Stomach (tissue), 4 donors: ENCODE data around the gene NSD1.

Experiments used
- POLR2A ChIP-seq, 4 donors: fragments of 450-650 bp; IDR thresholded peaks; one replicate each; pipeline ENCODE4 v1.6.1; 2016; ENCODE audit warnings: antibody characterized with exemption in 4 of 4, control low read depth in 2 of 4, mild to moderate bottlenecking in 1 of 4, moderate library complexity in 1 of 4
- POLR2AphosphoS5 ChIP-seq, 3 donors: sonication (generic); formaldehyde crosslinking; IDR thresholded peaks; one replicate each; pipeline ENCODE4 v1.6.1; 2016; ENCODE audit warnings: antibody characterized with exemption in 3 of 3

DNA sequence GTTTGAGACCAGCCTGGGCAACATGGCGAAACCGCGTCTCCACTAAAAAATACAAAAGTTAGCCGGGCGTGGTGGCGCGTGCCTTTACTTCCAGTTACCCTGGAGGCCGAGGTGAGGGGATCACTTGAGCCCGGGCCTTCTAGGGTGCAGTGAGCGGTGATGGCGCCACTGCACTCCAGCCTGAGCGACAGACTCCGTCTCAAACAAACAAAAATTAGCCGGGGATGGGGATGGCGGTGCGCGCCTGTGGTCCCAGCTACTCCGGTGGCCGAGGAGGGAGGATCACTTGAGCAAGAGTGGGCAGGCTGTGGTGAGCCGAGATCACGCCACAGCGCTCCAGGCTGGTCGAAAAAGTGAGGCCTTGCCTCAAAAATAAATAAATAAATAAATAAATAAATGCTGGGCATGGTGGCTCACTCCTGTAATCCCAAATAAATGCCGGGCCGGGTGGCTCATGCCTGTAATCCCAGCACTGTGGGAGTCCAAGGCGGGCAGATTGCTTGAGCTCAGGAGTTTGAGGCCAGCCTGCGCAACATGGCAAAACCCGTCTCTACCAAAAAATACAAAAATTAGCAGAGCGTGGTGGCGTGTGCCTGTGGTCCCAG, 16.0 kb upstream of the NSD1 start:
- TF ChIP-seq POLR2A (IDR thresholded peaks at IDR 0.05) (no peak), POLR2AphosphoS5 (IDR thresholded peaks at IDR 0.05) (no peak)
